Activated CD8-positive, alpha-beta memory T cell treated with anti-CD3 and anti-CD28 coated beads, Interleukin-2, amount 10 ng/mL, durations not matched to agents 7 days and 5 days (primary cell): ENCODE measurements around the gene KRT75. TPM values are rescaled to one million over a fixed set of nuclear protein-coding genes. Genes with fewer than 3 reads are reported as not detected.
"Not testable (repeated sequence)": the region's sequence is repeated elsewhere in the genome, so short reads cannot be mapped to it uniquely, and the experiment has no call there.

ENCODE experiments used
- ATAC-seq: fragments of 150-1000 bp; cut with Tn5 transposase; one replicate; pipeline ENCODE4 v1.10.0; 2021; ENCODE audit warnings: moderate library complexity
- CTCF ChIA-PET: fragments of 350-600 bp; sonication (Branson Sonifier 250); formaldehyde crosslinking; loops from one replicate; lab custom pipeline; 2021; ENCODE audit warnings: antibody characterized with exemption; lab: Charles Lee
- DNase-seq: peaks from one replicate; pipeline ENCODE4 v3.0.0-alpha.2; 2020
- H3K27ac Mint-ChIP-seq: one replicate; pipeline ENCODE4 v1.8.0; 2021; ENCODE audit warnings: mild to moderate bottlenecking, mixed read lengths
- H3K27me3 Mint-ChIP-seq: one replicate; pipeline ENCODE4 v1.8.0; 2021; ENCODE audit warnings: mixed read lengths
- H3K36me3 Mint-ChIP-seq: one replicate; pipeline ENCODE4 v1.8.0; 2021; ENCODE audit warnings: mild to moderate bottlenecking, mixed read lengths
- H3K4me1 Mint-ChIP-seq: one replicate; pipeline ENCODE4 v1.8.0; 2021; ENCODE audit warnings: mixed read lengths
- H3K4me3 Mint-ChIP-seq: one replicate; pipeline ENCODE4 v1.8.0; 2021; ENCODE audit warnings: mild to moderate bottlenecking, moderate library complexity, mixed read lengths
- H3K9me3 Mint-ChIP-seq: one replicate; pipeline ENCODE4 v1.8.0; 2022; ENCODE audit warnings: low read depth, mixed read lengths
- total RNA-seq, 2 experiments: library from RNA; stranded (reverse); gene quantifications; one replicate each; pipeline ENCODE4 v1.2.3, GENCODE V29; 2021

Gene KRT75
- total RNA-seq, 2 experiments from 2014 or later = not detected

DNA sequence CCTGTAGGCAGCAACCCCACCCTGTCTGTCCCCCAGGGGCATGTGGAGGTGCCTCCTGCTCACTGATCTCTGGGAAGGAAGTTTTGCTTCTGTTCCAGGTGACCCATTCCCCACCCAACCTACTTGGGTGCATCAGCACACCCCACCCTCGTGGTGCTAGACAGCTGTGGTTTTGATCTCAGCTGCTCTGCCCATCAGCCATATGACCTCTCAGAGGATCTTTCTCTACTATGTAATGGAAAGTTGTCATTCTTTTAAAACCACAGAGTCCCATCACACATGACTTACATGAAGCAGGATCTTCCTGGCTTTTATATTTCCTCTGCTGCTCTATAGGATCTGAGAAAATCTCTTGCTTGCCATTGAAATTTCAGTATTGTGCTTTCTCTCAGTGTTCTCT, 14.5 kb downstream of the KRT75 start:
- no peaks in the 10 kb centered on the region for H3K9me3 Mint-ChIP-seq
- DNase-seq (no peak), ATAC-seq (no peak)
- H3K4me3 Mint-ChIP-seq = no peak overlapping the region
- H3K27me3 Mint-ChIP-seq = peaks cover 23% of the 10 kb centered on the region
- peaks cover 4% of the 10 kb centered on the region for H3K4me1 Mint-ChIP-seq
- H3K36me3 Mint-ChIP-seq = no peaks in the 10 kb centered on the region
- CTCF ChIA-PET = no interaction called here
- H3K27ac Mint-ChIP-seq = no peak overlapping the region

DNA sequence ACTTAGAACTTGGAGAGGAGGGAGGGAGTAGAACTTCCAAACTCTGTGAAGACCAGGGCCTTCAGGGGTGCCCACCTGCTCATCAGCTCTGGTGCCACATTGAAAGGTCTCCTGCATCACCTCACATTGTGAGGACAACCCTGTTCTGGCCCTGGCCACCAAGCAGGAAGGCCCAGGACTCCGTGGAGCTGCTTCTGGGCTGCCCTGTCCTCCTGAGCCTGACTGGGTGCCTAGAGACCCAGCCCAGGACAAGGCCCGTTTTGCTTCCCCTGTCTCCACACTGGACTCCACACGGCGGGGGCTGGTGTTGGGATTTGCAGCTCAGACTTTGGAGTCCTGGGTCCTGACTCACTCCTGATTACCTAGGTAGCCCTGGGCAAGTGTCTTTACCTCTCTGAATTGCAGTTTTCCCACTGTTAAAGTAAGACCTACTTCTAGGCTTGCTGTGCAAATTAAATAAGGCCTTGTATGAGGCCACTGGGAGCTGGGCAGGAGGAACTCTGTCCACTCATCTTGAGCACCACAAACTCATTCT, 15.5 kb downstream of the KRT75 start:
- CTCF ChIA-PET = interaction anchor here (0.7 kb wide), 1 partner anchor 165 kb away, joined by 6 read pairs; no protein-coding TSS in a partner anchor
- peaks cover 23% of the 10 kb centered on the region for H3K27me3 Mint-ChIP-seq
- H3K36me3 Mint-ChIP-seq = no peaks in the 10 kb centered on the region
- H3K27ac Mint-ChIP-seq = no peak overlapping the region
- ATAC-seq (no peak), DNase-seq (no peak)
- H3K4me3 Mint-ChIP-seq = no peak overlapping the region
- H3K4me1 Mint-ChIP-seq = peaks cover 4% of the 10 kb centered on the region
- no peaks in the 10 kb centered on the region for H3K9me3 Mint-ChIP-seq

DNA sequence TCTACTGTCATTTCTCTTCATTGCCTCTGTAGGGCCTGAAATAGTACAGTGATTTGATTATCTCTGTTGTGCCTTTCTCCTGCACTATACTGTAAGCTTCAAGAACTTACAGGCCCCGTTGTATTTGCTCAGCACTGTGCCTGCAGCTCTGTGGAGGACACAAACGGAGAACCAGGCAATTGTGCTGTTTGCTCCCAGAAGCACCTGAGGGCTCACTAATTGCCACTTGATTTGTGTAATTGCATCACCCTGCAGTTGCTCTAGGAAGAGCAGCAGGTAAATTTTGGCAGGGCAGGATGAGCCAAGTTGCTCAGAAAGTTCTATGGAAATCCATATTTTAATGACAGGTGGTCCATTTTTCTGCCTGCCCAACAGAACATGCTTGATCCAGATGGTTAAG, 16.4 kb downstream of the KRT75 start:
- no peak for ATAC-seq
- CTCF ChIA-PET = no interaction called here
- no peaks in the 10 kb centered on the region for H3K36me3 Mint-ChIP-seq
- no peak for DNase-seq
- no peak overlapping the region for H3K4me3 Mint-ChIP-seq
- no peak overlapping the region for H3K27ac Mint-ChIP-seq
- peaks cover 22% of the 10 kb centered on the region for H3K27me3 Mint-ChIP-seq
- H3K9me3 Mint-ChIP-seq = no peaks in the 10 kb centered on the region
- peaks cover 4% of the 10 kb centered on the region for H3K4me1 Mint-ChIP-seq

DNA sequence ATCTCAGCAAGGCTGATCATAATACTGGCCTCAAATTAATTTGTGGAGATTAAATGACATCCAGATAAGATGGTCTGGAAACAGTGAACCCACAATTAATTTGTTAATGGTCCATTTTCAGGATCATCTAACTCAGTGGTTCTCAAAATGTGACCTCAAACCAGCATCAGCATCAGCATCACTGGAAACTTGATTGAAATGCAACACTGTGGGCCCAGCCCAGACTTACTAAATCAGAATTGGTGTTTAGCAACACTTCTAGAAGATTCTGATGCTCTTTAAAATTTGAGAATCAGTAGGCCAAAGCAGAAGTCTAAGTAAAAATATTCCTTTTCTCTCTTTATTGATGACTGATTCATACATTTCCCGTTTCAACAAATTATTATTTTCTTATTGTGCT, 17.4 kb downstream of the KRT75 start:
- CTCF ChIA-PET = no interaction called here
- H3K4me1 Mint-ChIP-seq = peaks cover 4% of the 10 kb centered on the region
- no peak overlapping the region for H3K4me3 Mint-ChIP-seq
- H3K27me3 Mint-ChIP-seq = peaks cover 17% of the 10 kb centered on the region
- no peaks in the 10 kb centered on the region for H3K9me3 Mint-ChIP-seq
- ATAC-seq (no peak), DNase-seq (no peak)
- no peaks in the 10 kb centered on the region for H3K36me3 Mint-ChIP-seq
- no peak overlapping the region for H3K27ac Mint-ChIP-seq

DNA sequence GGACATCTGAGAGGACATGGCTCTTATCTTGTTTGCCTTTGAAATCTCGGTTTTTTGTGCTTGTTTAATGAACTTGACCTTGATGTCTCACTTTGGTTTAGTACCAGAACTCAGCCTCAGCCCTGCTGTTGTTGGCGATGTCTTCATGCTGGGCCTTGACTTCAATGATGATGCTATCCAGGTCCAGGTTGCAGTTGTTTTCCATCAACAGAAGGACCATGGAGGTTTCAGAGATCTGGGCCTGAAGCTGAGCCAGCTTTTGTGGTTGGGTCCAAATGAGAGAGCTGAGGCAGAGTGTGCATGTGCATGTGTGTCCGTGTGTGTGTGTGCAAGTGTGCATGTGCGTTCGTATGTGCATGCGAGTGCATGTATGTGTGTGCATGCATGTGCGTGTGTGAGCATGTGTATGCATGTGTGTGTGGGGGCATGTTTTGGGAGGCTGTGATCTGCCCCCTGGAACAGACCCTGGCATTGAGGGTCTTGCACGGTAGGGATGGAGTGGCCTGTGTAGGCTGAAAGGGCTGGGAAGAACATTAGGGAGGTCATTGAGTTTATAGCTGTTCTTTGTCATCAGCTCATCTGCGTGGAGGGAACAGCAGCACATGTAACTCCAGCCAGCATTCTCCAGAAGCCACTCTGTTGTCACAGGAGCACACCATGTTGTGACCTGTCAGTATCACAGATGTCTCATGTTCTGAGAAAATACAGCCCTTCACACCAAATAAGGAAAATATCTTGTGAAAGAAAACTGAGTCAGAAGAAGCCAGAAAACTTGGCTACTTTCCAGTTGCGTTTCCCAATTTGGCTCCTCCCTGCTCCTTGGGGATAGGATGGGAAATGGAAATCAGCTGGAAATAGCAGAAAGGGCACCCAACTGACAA, 18.1 kb downstream of the KRT75 start:
- Mint-ChIP-seq H3K9me3 (no peaks in the 10 kb centered on the region), H3K4me3 (no peak overlapping the region), H3K36me3 (no peaks in the 10 kb centered on the region)

DNA sequence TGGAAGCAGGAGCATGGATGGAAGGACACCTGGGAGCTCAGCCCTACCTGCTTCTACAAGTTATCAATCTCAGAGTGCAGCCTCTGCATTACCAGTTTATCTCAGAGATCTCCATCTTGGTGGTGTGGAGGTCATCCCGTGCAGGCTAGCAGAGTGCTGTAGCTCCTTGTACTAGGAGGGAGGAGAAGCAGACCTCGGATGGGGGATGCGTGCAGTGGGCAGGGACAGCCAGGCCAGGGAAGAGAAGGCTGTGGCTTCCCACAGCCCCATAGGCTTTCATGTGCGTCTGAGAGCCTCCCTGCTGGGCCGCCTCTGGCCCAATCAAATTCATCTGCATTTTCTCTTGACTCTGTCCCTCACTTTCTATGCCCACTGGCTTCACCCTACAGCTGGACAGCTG, 19.2 kb downstream of the KRT75 start:
- Mint-ChIP-seq H3K4me1 (peaks cover 4% of the 10 kb centered on the region), H3K9me3 (no peaks in the 10 kb centered on the region), H3K27ac (no peak overlapping the region), H3K27me3 (peaks cover 6% of the 10 kb centered on the region), H3K36me3 (no peaks in the 10 kb centered on the region), H3K4me3 (no peak overlapping the region)
- DNase-seq (no peak), ATAC-seq (no peak)
- CTCF ChIA-PET = no interaction called here

More for the DNA sequence above, 18.1 kb downstream of the KRT75 start:
- CTCF ChIA-PET = no interaction called here
- H3K27me3 Mint-ChIP-seq = peaks cover 10% of the 10 kb centered on the region
- H3K27ac Mint-ChIP-seq = no peak overlapping the region
- peaks cover 4% of the 10 kb centered on the region for H3K4me1 Mint-ChIP-seq
- DNase-seq (no peak), ATAC-seq (no peak)

DNA sequence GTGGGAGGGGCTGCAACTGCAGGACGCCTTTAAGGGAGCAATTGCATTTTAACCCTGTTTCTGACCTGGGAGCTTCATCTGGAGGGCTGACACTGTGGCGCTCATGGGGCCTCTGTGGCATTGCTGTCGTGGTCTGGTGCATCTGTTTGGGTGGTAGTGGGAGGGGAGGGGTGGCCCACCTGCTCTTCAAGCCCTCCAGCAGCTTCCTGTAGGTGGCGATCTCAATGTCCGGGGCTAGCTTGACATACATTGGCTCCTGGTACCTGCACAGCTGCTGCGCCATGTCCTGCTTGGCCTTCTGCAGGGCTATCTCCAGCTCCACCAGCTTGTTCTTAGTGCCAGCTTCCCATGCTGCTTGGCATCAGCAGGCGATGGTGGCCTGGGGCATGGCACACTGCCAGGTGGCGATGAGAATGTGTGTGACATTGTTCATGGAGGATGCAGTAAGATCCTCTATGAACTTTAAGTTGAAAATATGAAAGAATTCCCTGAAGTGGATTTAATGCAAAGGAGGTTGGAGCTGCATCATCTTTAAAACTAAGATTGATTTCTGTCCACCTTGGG, 20.3 kb downstream of the KRT75 start:
- no peak overlapping the region for H3K4me3 Mint-ChIP-seq
- ATAC-seq (no peak), DNase-seq (no peak)
- H3K4me1 Mint-ChIP-seq = peaks cover 4% of the 10 kb centered on the region
- CTCF ChIA-PET = interaction anchor here (1.1 to 1.5 kb wide), 2 partner anchors 41 to 466 kb away, joined by 3 to 5 read pairs; no protein-coding TSS in a partner anchor
- no peak overlapping the region for H3K27ac Mint-ChIP-seq
- no peaks in the 10 kb centered on the region for H3K9me3 Mint-ChIP-seq
- H3K27me3 Mint-ChIP-seq = peaks cover 5% of the 10 kb centered on the region
- no peaks in the 10 kb centered on the region for H3K36me3 Mint-ChIP-seq

DNA sequence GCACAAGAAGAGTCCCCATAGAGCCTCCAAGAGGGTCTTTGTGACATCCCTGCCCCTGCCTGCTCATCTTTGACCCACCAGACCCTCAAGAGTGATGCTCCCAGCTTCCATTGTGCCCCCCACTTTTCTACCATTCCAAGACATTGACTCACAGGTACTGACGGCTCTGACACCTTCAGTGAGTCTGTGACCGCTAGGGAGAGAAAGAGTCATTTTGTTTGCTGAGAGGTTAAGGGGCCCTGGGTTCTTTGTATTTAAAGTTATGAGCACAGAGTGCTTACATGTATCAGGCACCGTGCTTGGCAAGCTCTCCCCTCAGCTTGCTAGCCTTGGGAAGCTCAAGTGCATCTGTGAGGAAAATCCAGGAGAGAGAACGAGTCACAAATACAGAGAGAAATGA, 21.0 kb downstream of the KRT75 start:
- CTCF ChIA-PET = interaction anchor here (1.1 to 1.5 kb wide), 3 partner anchors 41 to 466 kb away, joined by 3 to 5 read pairs (median 3); no protein-coding TSS in a partner anchor
- peaks cover 4% of the 10 kb centered on the region for H3K4me1 Mint-ChIP-seq
- ATAC-seq (no peak), DNase-seq (no peak)
- no peaks in the 10 kb centered on the region for H3K36me3 Mint-ChIP-seq
- H3K4me3 Mint-ChIP-seq = no peak overlapping the region
- no peak overlapping the region for H3K27ac Mint-ChIP-seq
- H3K27me3 Mint-ChIP-seq = peaks cover 5% of the 10 kb centered on the region
- H3K9me3 Mint-ChIP-seq = no peaks in the 10 kb centered on the region

DNA sequence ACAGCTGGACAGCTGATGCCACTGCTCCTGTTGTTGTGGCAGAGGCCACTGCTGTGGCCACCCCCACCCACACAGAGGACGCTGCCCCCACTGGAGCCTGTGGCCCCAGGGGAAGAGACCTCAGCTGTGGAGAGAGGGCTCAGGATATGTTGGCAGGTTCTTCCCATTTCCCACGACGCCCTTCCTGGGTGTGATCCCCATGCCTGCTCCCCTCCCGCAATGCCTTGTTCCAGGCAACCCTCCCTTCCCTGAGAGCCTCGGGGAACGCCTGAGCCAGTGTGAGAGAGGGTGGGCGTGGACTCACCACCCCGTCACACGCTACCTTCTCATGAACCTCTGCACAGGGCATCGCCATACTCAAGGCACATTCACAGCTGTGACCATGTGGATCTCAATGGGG, 22.4 kb downstream of the KRT75 start:
- Mint-ChIP-seq H3K27ac (no peak overlapping the region), H3K27me3 (peaks cover 5% of the 10 kb centered on the region), H3K4me3 (no peak overlapping the region), H3K36me3 (no peaks in the 10 kb centered on the region), H3K4me1 (peaks cover 4% of the 10 kb centered on the region), H3K9me3 (no peaks in the 10 kb centered on the region)
- DNase-seq = no peak
- CTCF ChIA-PET = no interaction called here
- ATAC-seq = no peak

DNA sequence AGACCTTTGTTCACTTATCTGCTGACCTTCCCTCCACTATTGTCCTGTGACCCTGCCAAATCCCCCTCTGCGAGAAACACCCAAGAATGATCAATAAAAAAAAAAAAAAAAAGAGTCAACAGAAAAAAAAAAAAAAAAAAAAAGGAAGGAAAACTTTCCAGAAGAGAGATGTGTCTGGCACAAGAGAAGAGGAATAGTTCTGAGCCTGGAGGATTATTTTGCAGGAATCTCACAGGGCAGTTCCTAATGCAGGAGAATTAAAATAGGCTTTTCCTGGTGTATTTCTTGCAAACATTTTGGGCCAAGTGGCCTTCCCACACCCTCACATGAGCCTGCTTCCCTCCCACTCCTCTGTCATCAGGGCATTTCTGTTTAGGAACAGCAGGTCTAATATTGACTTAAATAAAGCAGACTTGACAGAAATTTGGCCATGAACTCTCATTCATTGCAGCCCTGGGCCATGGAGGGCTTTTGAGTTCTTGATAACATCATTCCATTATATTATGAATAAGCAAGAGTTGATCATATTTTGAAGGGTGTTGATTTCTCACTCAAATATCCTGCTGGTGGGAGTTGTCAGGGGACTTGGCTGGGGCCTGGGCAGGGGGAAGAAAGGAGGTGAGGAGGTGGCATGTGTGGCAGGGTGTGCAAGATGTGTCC, 23.5 kb downstream of the KRT75 start:
- H3K9me3 Mint-ChIP-seq, H3K27ac Mint-ChIP-seq, H3K27me3 Mint-ChIP-seq, ATAC-seq, H3K4me3 Mint-ChIP-seq, H3K4me1 Mint-ChIP-seq, DNase-seq, CTCF ChIA-PET, H3K36me3 Mint-ChIP-seq: not testable (repeated sequence)

DNA sequence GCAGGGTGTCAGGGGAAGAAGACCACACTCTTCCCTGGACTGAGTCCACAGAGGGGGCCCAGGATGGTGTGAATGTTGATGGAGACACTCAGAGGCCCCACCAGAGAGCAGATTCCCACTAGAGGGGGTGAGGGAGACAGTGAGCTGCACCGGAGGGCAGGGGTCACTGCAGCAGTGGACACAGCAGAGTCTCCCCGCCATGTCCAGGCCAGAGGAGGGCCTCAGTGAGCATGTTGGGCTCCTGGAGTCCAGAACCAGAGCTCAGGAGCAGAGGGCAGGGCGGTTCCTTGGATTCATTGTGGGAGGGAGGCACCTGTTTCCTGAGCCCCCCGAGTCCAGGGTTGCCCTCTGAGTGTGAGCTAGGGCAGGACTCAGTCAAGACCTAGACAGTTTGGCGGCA, 26.3 kb downstream of the KRT75 start:
- DNase-seq = no peak
- Mint-ChIP-seq H3K36me3 (no peaks in the 10 kb centered on the region), H3K27me3 (peaks cover 3% of the 10 kb centered on the region), H3K27ac (no peak overlapping the region), H3K4me3 (no peak overlapping the region), H3K4me1 (no peaks in the 10 kb centered on the region), H3K9me3 (no peaks in the 10 kb centered on the region)
- CTCF ChIA-PET = no interaction called here
- ATAC-seq = no peak

DNA sequence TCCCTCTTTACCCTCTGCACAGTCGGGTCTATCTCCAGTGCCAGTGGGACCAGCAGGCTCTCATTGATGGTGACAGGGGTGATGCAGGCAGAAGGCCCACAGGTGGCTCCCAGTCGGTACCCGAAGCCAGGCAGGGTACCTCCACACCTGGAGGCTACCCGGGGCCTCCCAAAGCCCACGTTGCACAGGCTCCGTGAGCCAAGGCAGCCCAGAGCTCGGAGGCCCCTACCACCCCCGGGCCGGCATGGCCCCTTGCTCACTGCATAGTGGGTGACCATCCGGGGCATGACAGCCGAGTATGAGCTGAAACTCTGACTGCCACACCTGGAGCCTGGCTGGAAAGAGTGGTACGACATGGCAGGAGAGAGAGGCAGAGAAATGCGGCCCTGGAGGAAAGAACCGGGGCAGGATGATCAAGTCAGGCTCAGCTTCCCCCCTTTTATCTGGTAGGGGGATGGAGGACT, 28.2 kb downstream of the KRT75 start, which contains the start of gene KRT82:
Gene KRT82, minus strand, starts transcription at position 414 of the 464 bp plus-strand sequence. Its CDS starts 58 bp downstream, at position 356.
- Mint-ChIP-seq H3K4me3 (no peak within 1 kb of the TSS), H3K27me3 (no peaks in the 10 kb centered on the region), H3K4me1 (no peaks in the 10 kb centered on the region), H3K27ac (no peak within 1 kb of the TSS), H3K9me3 (no peaks in the 10 kb centered on the region), H3K36me3 (no peaks in the 10 kb centered on the region)
- CTCF ChIA-PET = no interaction called here
- DNase-seq = no peak
- no peak for ATAC-seq

DNA sequence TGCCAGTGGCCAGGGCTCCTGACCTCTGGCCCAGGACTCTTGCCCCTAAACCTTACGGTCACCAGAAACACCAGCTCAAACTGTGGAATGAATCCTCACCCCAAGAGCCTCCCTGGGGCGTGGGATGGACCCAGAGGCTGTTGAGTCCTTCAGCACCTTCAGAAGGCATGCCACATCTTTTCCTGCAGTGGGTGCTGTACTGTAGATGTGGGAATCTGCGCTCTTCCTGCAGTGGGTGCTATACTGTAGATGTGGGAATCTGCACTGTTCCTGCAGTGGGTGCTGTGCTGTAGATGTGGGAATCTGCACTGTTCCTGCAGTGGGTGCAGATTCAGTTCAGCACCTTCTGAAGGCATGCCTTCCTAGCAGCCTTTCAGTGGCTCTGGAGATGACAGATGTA, 29.2 kb downstream of the KRT75 start:
- CTCF ChIA-PET = interaction anchor here (1.0 kb wide), 1 partner anchor 466 kb away, joined by 3 read pairs; no protein-coding TSS in a partner anchor
- Mint-ChIP-seq H3K27me3 (no peaks in the 10 kb centered on the region), H3K36me3 (no peaks in the 10 kb centered on the region), H3K27ac (no peak overlapping the region), H3K4me1 (no peaks in the 10 kb centered on the region), H3K9me3 (no peaks in the 10 kb centered on the region), H3K4me3 (no peak overlapping the region)
- DNase-seq (no peak), ATAC-seq (no peak)
